ENCODE results near the gene TCF3.

The TCF3 gene

DNA sequence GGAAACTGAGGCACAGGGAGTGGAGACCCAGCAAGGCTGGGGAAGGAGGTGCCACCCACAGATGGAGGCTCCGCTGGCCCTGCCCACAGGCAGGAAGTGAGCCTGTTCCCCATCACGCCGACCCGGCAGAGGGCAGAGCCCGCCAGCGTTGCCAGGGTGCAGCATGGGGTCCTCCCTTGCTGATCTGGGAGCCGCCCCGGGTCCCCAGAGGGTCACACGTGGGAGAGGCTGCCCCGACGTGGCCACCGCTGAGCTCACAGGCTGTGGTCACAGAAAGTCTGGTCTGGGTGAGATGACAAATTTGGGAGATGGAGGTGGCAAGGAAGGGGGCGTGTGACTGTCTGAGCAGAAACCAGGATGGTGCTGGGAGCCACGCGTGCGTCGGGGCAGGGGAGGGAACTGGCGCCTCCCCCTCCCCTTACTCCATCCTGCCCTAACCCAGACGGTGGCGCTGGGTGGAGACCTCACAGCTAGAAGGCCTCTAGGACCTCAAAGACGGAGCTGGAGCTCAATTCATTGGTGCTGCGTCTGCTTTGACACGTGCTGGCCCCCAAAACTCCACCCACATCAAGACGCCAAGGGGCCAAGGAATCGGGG, 92.0 kb downstream of the TCF3 start:
- DNase-seq (ENCODE audit: low read depth) = no peak
